Vagina (tissue), 2 donors: Measurements from ENCODE around the gene HYAL1. TPM values are rescaled to one million over a fixed set of nuclear protein-coding genes. Genes with fewer than 3 reads are reported as not detected.
"Not testable (repeated sequence)": the region's sequence is repeated elsewhere in the genome, so short reads cannot be mapped to it uniquely, and the experiment has no call there.

Experiments
- DNase-seq, 2 donors: peaks; one replicate each; pipeline ENCODE4 v3.0.0-alpha.2; 2017; ENCODE audit errors: extremely low spot score in 2 of 2
- H3K27ac ChIP-seq: fragments of 200-600 bp; sonication (generic); one replicate; pipeline ENCODE4 v1.5.1; 2019
- H3K27me3 ChIP-seq: fragments of 200-600 bp; sonication (generic); one replicate; pipeline ENCODE4 v1.5.1; 2019
- H3K36me3 ChIP-seq, 2 donors: fragments of 200-600 bp; sonication (generic); one replicate each; pipeline ENCODE4 v1.5.1; 2017 to 2019
- H3K4me1 ChIP-seq: fragments of 200-600 bp; sonication (generic); one replicate; pipeline ENCODE4 v1.5.1; 2019
- H3K4me3 ChIP-seq, 2 donors: fragments of 200-600 bp; sonication (generic); 1 replicate in 1 of 2; 2 replicates in 1 of 2; pipeline ENCODE4 v1.5.1; 2016 to 2019
- H3K9me3 ChIP-seq: fragments of 200-600 bp; sonication (generic); one replicate; pipeline ENCODE4 v1.5.1; 2019
- CTCF ChIP-seq, 3 experiments: fragments of 450-650 bp in 2 of 3; fragments of 200-600 bp in 1 of 3; sonication (generic) in 1 of 3; IDR thresholded peaks; one replicate each; pipeline ENCODE4 v1.5.1; 2017 to 2019; ENCODE audit warnings: antibody characterized with exemption in 3 of 3, mild to moderate bottlenecking in 2 of 3, moderate library complexity in 2 of 3
- POLR2A ChIP-seq, 2 donors: fragments of 450-650 bp; IDR thresholded peaks; one replicate each; pipeline ENCODE4 v1.6.1; 2017; ENCODE audit warnings: antibody characterized with exemption in 2 of 2, mild to moderate bottlenecking in 2 of 2, moderate library complexity in 2 of 2
- POLR2AphosphoS5 ChIP-seq, 2 donors: sonication (generic); formaldehyde crosslinking; IDR thresholded peaks; one replicate each; pipeline ENCODE4 v1.9.0; 2017; ENCODE audit warnings: antibody characterized with exemption in 2 of 2, mild to moderate bottlenecking in 2 of 2, low read depth in 1 of 2; ENCODE audit not compliant: insufficient read depth in 1 of 2
- intact Hi-C: fragments of 100-400 bp; cut with DNase I; formaldehyde crosslinking; loops from one replicate; pipeline ENCODE4 v1.15.1; 2023
- total RNA-seq: library from RNA; depleted of rRNA; stranded (reverse); fragments of >200 nt; gene quantifications from one replicate; pipeline ENCODE4 v1.2.3, GENCODE V29; 2016

The HYAL1 gene
- total RNA-seq, 1 donor from 2014 or later, result 17.7 TPM

- Histone ChIP-seq H3K27ac (peak overlapping the region; percentile 98), H3K36me3 (no peaks in the 10 kb centered on the region), H3K27me3 (no peaks in the 10 kb centered on the region), H3K4me1 (peaks cover 85% of the 10 kb centered on the region), H3K4me3 (no peak overlapping the region), H3K9me3 (no peaks in the 10 kb centered on the region)
- intact Hi-C loops, result no loop called here
- peak in 1 of 2 donors; percentile 54 for TF ChIP-seq POLR2AphosphoS5 (IDR thresholded peaks at IDR 0.05; ENCODE audit: insufficient read depth in 1 of 2, low read depth in 1 of 2)
- no peak for TF ChIP-seq CTCF (IDR thresholded peaks at IDR 0.05)
- TF ChIP-seq POLR2A (IDR thresholded peaks at IDR 0.05), result no peak
- no peak for DNase-seq
Observed at GRCh38 chr3:50264964-50265485, 38.3 kb downstream of the HYAL1 start.

GRCh38 chr3:50264383-50264963 is 38.9 kb downstream of the HYAL1 start:
- Histone ChIP-seq H3K27me3 (no peaks in the 10 kb centered on the region), H3K27ac (peak overlapping the region; percentile 98), H3K4me3 (no peak overlapping the region), H3K4me1 (peaks cover 84% of the 10 kb centered on the region), H3K9me3 (no peaks in the 10 kb centered on the region), H3K36me3 (no peaks in the 10 kb centered on the region)
- no peak for DNase-seq
- intact Hi-C loops, result no loop called here
- TF ChIP-seq POLR2A (IDR thresholded peaks at IDR 0.05) (no peak), POLR2AphosphoS5 (IDR thresholded peaks at IDR 0.05; ENCODE audit: insufficient read depth in 1 of 2, low read depth in 1 of 2) (peak in 1 of 2 donors; percentile 77)

- intact Hi-C loops, result no loop called here
Observed at GRCh38 chr3:50263478-50264382, 39.6 kb downstream of the HYAL1 start.

GRCh38 chr3:50262778-50263177 is 40.6 kb downstream of the HYAL1 start:
- no peaks in the 10 kb centered on the region for H3K9me3 ChIP-seq
- no peak for DNase-seq
- peaks cover 75% of the 10 kb centered on the region for H3K4me1 ChIP-seq
- peaks cover 0 to 8% of the 10 kb centered on the region in 2 donors for H3K36me3 ChIP-seq
- intact Hi-C loops, result no loop called here
- H3K27ac ChIP-seq, result peak overlapping the region; percentile 98
- no peaks in the 10 kb centered on the region for H3K27me3 ChIP-seq
- TF ChIP-seq POLR2AphosphoS5 (IDR thresholded peaks at IDR 0.05; ENCODE audit: insufficient read depth in 1 of 2, low read depth in 1 of 2) (no peak), POLR2A (IDR thresholded peaks at IDR 0.05) (no peak), CTCF (IDR thresholded peaks at IDR 0.05) (no peak)
- no peak overlapping the region for H3K4me3 ChIP-seq

More at GRCh38 chr3:50263478-50264382, 39.6 kb downstream of the HYAL1 start:
- no peaks in the 10 kb centered on the region for H3K9me3 ChIP-seq
- no peaks in the 10 kb centered on the region for H3K36me3 ChIP-seq
- DNase-seq, result no peak
- no peaks in the 10 kb centered on the region for H3K27me3 ChIP-seq
- peaks cover 84% of the 10 kb centered on the region for H3K4me1 ChIP-seq
- TF ChIP-seq CTCF (IDR thresholded peaks at IDR 0.05) (no peak), POLR2AphosphoS5 (IDR thresholded peaks at IDR 0.05; ENCODE audit: insufficient read depth in 1 of 2, low read depth in 1 of 2) (no peak), POLR2A (IDR thresholded peaks at IDR 0.05) (no peak)
- no peak overlapping the region for H3K4me3 ChIP-seq
- H3K27ac ChIP-seq, result peak overlapping the region; percentile 98

- H3K4me3 ChIP-seq, H3K9me3 ChIP-seq, H3K27me3 ChIP-seq, DNase-seq, intact Hi-C loops: not testable (repeated sequence)
- peak overlapping the region; percentile 98 for H3K27ac ChIP-seq
- peaks cover 69% of the 10 kb centered on the region for H3K4me1 ChIP-seq
- H3K36me3 ChIP-seq, result peaks cover 0 to 14% of the 10 kb centered on the region in 2 donors
Observed at GRCh38 chr3:50262200-50262599, 41.2 kb downstream of the HYAL1 start.
